HepG2 (cell line): Measurements from ENCODE around the gene PDZD2.

ENCODE experiments used
- GABPA ChIP-seq, 2 experiments: IDR thresholded peaks; 2 replicates each; pipeline ENCODE4 v1.6.1; 2011 to 2016; ENCODE audit warnings: low read depth in 2 of 2, low read length in 1 of 2, missing biosample characterization in 1 of 2, missing genetic modification characterization in 1 of 2
- POLR2A ChIP-seq, 2 experiments: IDR thresholded peaks; 2 replicates each; pipeline ENCODE4 v1.6.1; 2011; ENCODE audit warnings: low read depth in 2 of 2, low read length in 2 of 2, mild to moderate bottlenecking in 1 of 2, moderate library complexity in 1 of 2; ENCODE audit not compliant: insufficient read depth in 1 of 2
- SRF ChIP-seq: IDR thresholded peaks from 2 replicates; pipeline ENCODE4 v1.6.1; 2011; ENCODE audit warnings: mild to moderate bottlenecking, low read depth, low read length, moderate library complexity
- ZFP36 ChIP-seq: fragments of 150-350 bp; IDR thresholded peaks from 2 replicates; pipeline ENCODE4 v1.6.1; 2018; ENCODE audit warnings: borderline replicate concordance, low read length, low read depth; ENCODE audit not compliant: partially characterized antibody
- TF ChIP-seq, protein P1 (sequence below): sonication (generic); formaldehyde crosslinking; IDR thresholded peaks from 2 replicates; pipeline ENCODE4 v1.5.0; 2020; ENCODE audit warnings: mild to moderate bottlenecking, missing genetic modification reagents, moderate library complexity
- TF ChIP-seq, protein P2 (sequence below): sonication (generic); formaldehyde crosslinking; IDR thresholded peaks from 2 replicates; pipeline ENCODE4 v1.5.1; 2020; ENCODE audit warnings: missing genetic modification reagents, mild to moderate bottlenecking, borderline replicate concordance
- TF ChIP-seq, protein P3 (sequence below): fragments of 450-650 bp; IDR thresholded peaks from 2 replicates; pipeline ENCODE4 v1.6.1; 2017

DNA sequence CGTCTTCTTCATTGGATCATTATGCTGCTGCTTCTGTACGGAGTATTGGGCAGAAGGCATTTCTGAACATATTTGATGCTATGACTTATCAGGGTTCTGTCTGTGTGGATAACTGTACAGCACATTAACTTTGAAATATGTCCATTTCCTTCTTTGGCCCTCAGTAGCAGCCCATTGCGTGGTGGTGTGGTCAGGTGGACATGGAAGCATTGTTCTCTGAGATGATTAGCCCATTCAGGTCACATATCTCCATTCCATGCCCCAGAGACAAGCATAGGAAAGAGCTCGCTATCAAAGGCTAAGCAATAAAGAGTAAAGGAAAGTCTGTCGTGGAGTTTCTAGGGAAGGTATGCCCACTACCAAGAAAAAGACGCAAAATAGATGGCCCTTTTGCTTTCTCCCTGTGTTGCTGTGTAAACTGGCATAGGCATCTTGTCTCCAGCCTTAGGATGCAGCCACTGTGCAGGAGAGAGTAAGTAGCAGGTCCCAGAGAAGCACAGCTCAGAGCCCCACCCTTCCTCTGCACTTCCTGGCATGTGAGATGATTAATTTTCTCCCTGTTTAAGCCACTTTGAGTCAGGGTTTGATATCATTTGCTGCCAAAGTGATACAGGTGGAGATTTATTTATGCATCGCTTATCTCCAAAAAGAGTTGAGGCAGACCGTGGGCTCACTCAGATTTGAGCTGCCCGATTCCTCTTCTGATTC lies 221.9 kb downstream of the PDZD2 start:
- TF ChIP-seq GABPA (IDR thresholded peaks at IDR 0.05; ENCODE audit: low read depth, low read length) (no peak), GABPA (CRISPR knock-in tag; IDR thresholded peaks at IDR 0.05; ENCODE audit: low read depth) (no peak), POLR2A (IDR thresholded peaks at IDR 0.05; ENCODE audit: insufficient read depth in 1 of 2, low read depth in 2 of 2, low read length in 2 of 2) (no peak), ZFP36 (no peak), SRF (no peak)
- TF ChIP-seq, protein P1, sequence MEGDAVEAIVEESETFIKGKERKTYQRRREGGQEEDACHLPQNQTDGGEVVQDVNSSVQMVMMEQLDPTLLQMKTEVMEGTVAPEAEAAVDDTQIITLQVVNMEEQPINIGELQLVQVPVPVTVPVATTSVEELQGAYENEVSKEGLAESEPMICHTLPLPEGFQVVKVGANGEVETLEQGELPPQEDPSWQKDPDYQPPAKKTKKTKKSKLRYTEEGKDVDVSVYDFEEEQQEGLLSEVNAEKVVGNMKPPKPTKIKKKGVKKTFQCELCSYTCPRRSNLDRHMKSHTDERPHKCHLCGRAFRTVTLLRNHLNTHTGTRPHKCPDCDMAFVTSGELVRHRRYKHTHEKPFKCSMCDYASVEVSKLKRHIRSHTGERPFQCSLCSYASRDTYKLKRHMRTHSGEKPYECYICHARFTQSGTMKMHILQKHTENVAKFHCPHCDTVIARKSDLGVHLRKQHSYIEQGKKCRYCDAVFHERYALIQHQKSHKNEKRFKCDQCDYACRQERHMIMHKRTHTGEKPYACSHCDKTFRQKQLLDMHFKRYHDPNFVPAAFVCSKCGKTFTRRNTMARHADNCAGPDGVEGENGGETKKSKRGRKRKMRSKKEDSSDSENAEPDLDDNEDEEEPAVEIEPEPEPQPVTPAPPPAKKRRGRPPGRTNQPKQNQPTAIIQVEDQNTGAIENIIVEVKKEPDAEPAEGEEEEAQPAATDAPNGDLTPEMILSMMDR (CRISPR knock-in tag) = no peak
- TF ChIP-seq, protein P2, sequence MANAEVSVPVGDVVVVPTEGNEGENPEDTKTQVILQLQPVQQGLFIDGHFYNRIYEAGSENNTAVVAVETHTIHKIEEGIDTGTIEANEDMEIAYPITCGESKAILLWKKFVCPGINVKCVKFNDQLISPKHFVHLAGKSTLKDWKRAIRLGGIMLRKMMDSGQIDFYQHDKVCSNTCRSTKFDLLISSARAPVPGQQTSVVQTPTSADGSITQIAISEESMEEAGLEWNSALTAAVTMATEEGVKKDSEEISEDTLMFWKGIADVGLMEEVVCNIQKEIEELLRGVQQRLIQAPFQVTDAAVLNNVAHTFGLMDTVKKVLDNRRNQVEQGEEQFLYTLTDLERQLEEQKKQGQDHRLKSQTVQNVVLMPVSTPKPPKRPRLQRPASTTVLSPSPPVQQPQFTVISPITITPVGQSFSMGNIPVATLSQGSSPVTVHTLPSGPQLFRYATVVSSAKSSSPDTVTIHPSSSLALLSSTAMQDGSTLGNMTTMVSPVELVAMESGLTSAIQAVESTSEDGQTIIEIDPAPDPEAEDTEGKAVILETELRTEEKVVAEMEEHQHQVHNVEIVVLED (CRISPR knock-in tag) = no peak
- TF ChIP-seq, protein P3, sequence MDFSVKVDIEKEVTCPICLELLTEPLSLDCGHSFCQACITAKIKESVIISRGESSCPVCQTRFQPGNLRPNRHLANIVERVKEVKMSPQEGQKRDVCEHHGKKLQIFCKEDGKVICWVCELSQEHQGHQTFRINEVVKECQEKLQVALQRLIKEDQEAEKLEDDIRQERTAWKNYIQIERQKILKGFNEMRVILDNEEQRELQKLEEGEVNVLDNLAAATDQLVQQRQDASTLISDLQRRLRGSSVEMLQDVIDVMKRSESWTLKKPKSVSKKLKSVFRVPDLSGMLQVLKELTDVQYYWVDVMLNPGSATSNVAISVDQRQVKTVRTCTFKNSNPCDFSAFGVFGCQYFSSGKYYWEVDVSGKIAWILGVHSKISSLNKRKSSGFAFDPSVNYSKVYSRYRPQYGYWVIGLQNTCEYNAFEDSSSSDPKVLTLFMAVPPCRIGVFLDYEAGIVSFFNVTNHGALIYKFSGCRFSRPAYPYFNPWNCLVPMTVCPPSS = no peak
